ENCODE results near the gene GPR87. TPM values are rescaled to one million over a fixed set of nuclear protein-coding genes. Genes with fewer than 3 reads are reported as not detected.
A peak's percentile ranks its signal among the peaks of the same experiment; 100 is the strongest.

GPR87 gene
- polyA plus RNA-seq, 3 donors: 0.15 TPM; not detected in 2

- Histone ChIP-seq H3K9me3 (replicated peaks in 1 of 2; ENCODE audit: control insufficient read depth in 1 of 2, insufficient read depth in 1 of 2, low read length in 2 of 2) (no peaks in the 10 kb centered on the region), H3K79me2 (ENCODE audit: insufficient read depth, low read length) (peaks cover 27% of the 10 kb centered on the region), H3K4me2 (replicated peaks; ENCODE audit: extremely low read depth, low read length, poor library complexity, severe bottlenecking) (peak overlapping the region; percentile 58), H3K4me3 (replicated peaks in 1 of 3; ENCODE audit: low read depth in 2 of 3, low read length in 3 of 3) (no peak overlapping the region), H3K36me3 (replicated peaks in 1 of 2; ENCODE audit: control insufficient read depth in 1 of 2, insufficient read depth in 2 of 2, low read length in 2 of 2) (peaks cover 0 to 13% of the 10 kb centered on the region in 2 donors), H2AFZ (ENCODE audit: insufficient read depth, low read depth, low read length, poor library complexity, severe bottlenecking) (no peak overlapping the region), H3K4me1 (ENCODE audit: control insufficient read depth in 1 of 2, insufficient read depth in 2 of 2, low read length in 2 of 2) (peaks cover 77 to 95% of the 10 kb centered on the region in 2 donors), H3K27me3 (ENCODE audit: control insufficient read depth in 2 of 2, insufficient read depth in 2 of 2, low read length in 2 of 2) (no peaks in the 10 kb centered on the region), H4K20me1 (ENCODE audit: insufficient read depth, low read length) (peaks cover 18% of the 10 kb centered on the region), H3K9ac (ENCODE audit: insufficient read depth, low read length, poor library complexity, severe bottlenecking) (no peak overlapping the region), H3K27ac (ENCODE audit: low read depth in 1 of 2, low read length in 2 of 2) (peak overlapping the region in 1 of 2 donors; percentile 30)
- no peak overlapping the region for H3K4me3 Mint-ChIP-seq
- DNase-seq: peak in 1 of 3 donors; percentile 31
- no peak for TF ChIP-seq CTCF (IDR thresholded peaks at IDR 0.05)
- H3K4me1 Mint-ChIP-seq: peaks cover 91% of the 10 kb centered on the region
- peaks cover 0 to 2% (median 0%) of the 10 kb centered on the region in 7 donors for H3K9me3 Mint-ChIP-seq
- no CpG with 5 or more reads among the region's 1 CpG for WGBS (ENCODE audit: insufficient coverage)
- H3K27ac Mint-ChIP-seq: peak overlapping the region; percentile 48 to 91 (median 85)
- H3K27me3 Mint-ChIP-seq (ENCODE audit: low read depth in 3 of 3): peaks cover 0 to 2% (median 0%) of the 10 kb centered on the region in 3 donors
- peaks cover 15 to 17% of the 10 kb centered on the region in 2 donors for H3K36me3 Mint-ChIP-seq
- intact Hi-C loops (cut with micrococcal nuclease): loop anchor here in 1 of 2 donors (10.0 kb wide), 1 partner anchor 62 kb away; the partner anchor contains the start of gene P2RY12
Observed at GRCh38 chr3:151322511-151322910, 5.9 kb upstream of the GPR87 start.

- no peak overlapping the region for H3K9ac ChIP-seq (ENCODE audit: insufficient read depth, low read length, poor library complexity, severe bottlenecking)
- H3K27ac ChIP-seq (ENCODE audit: low read depth in 1 of 2, low read length in 2 of 2): peak overlapping the region in 1 of 2 donors; percentile 63
- H3K9me3 Mint-ChIP-seq: peaks cover 0 to 2% (median 0%) of the 10 kb centered on the region in 7 donors
- H3K4me3 Mint-ChIP-seq: peak overlapping the region; percentile 52 to 57
- peaks cover 81% of the 10 kb centered on the region for H3K4me1 Mint-ChIP-seq
- H3K36me3 ChIP-seq (replicated peaks in 1 of 2; ENCODE audit: control insufficient read depth in 1 of 2, insufficient read depth in 2 of 2, low read length in 2 of 2): peaks cover 0 to 4% of the 10 kb centered on the region in 2 donors
- H3K9me3 ChIP-seq (replicated peaks in 1 of 2; ENCODE audit: control insufficient read depth in 1 of 2, insufficient read depth in 1 of 2, low read length in 2 of 2): no peaks in the 10 kb centered on the region
- no peaks in the 10 kb centered on the region for H3K27me3 ChIP-seq (ENCODE audit: control insufficient read depth in 2 of 2, insufficient read depth in 2 of 2, low read length in 2 of 2)
- H4K20me1 ChIP-seq (ENCODE audit: insufficient read depth, low read length): peaks cover 9% of the 10 kb centered on the region
- peaks cover 68 to 85% of the 10 kb centered on the region in 2 donors for H3K4me1 ChIP-seq (ENCODE audit: control insufficient read depth in 1 of 2, insufficient read depth in 2 of 2, low read length in 2 of 2)
- peaks cover 7% of the 10 kb centered on the region in 2 donors for H3K36me3 Mint-ChIP-seq
- H3K4me3 ChIP-seq (replicated peaks in 1 of 3; ENCODE audit: low read depth in 2 of 3, low read length in 3 of 3): peak overlapping the region in 1 of 3 experiments; percentile 56
- no peak overlapping the region for H2AFZ ChIP-seq (ENCODE audit: insufficient read depth, low read depth, low read length, poor library complexity, severe bottlenecking)
- peak overlapping the region; percentile 66 to 91 (median 88) for H3K27ac Mint-ChIP-seq
- WGBS (ENCODE audit: insufficient coverage): no CpG with 5 or more reads among the region's 1 CpG
- intact Hi-C loops (cut with micrococcal nuclease): loop anchor here in 1 of 2 donors (10.0 kb wide), 1 partner anchor 63 kb away; the partner anchor contains the start of gene P2RY12
- H3K4me2 ChIP-seq (replicated peaks; ENCODE audit: extremely low read depth, low read length, poor library complexity, severe bottlenecking): peak overlapping the region; percentile 58
- H3K27me3 Mint-ChIP-seq (ENCODE audit: low read depth in 3 of 3): peaks cover 0 to 3% (median 0%) of the 10 kb centered on the region in 3 donors
- DNase-seq: peak in 2 of 3 donors; percentile 30 to 42
- H3K79me2 ChIP-seq (ENCODE audit: insufficient read depth, low read length): peaks cover 17% of the 10 kb centered on the region
- no peak for TF ChIP-seq CTCF (IDR thresholded peaks at IDR 0.05)
Observed at GRCh38 chr3:151321526-151321925, 4.9 kb upstream of the GPR87 start.
